Common myeloid progenitor, CD34-positive (primary cell): ENCODE measurements around the gene NAXD.
A peak's percentile ranks its signal among the peaks of the same experiment; 100 is the strongest.

Source experiments
- CTCF ChIA-PET: fragments of 350-600 bp; sonication (Branson Sonifier 250); formaldehyde crosslinking; loops from one replicate; lab custom pipeline; 2021; ENCODE audit warnings: antibody characterized with exemption; lab: Charles Lee
- POLR2A ChIA-PET: fragments of 350-600 bp; sonication (Branson Sonifier 250); formaldehyde crosslinking; loops from one replicate; lab custom pipeline; 2021; ENCODE audit warnings: antibody characterized with exemption; lab: Charles Lee
- DNase-seq, 3 donors: peaks; one replicate each; pipeline versions ENCODE4 v3.0.0 to v3.0.0-alpha.2; 2013
- H3K27ac ChIP-seq, 2 experiments: 1 replicate in 1 of 2; 2 replicates in 1 of 2; pipeline ENCODE4 v1.7.0; 2013; ENCODE audit warnings: inconsistent platforms in 2 of 2, low read length in 2 of 2, mild to moderate bottlenecking in 2 of 2, low read depth in 1 of 2, moderate library complexity in 1 of 2; ENCODE audit not compliant: severe bottlenecking in 2 of 2, insufficient read depth in 1 of 2, poor library complexity in 1 of 2
- H3K27me3 ChIP-seq, 5 experiments: replicated peaks in 2 of 5; 1 replicate in 3 of 5; 2 replicates in 2 of 5; pipeline versions ENCODE4 v1.6.1 to v1.7.0; 2013; ENCODE audit warnings: low read length in 4 of 5, mild to moderate bottlenecking in 2 of 5, moderate library complexity in 2 of 5, inconsistent platforms in 1 of 5; ENCODE audit not compliant: insufficient read depth in 5 of 5, control insufficient read depth in 4 of 5
- H3K36me3 ChIP-seq, 4 experiments: 1 replicate in 2 of 4; 2 replicates in 2 of 4; pipeline versions ENCODE4 v1.6.1 to v1.7.0; 2013; ENCODE audit warnings: low read length in 3 of 4, control low read depth in 1 of 4, mild to moderate bottlenecking in 1 of 4; ENCODE audit not compliant: control insufficient read depth in 4 of 4, insufficient read depth in 4 of 4
- H3K4me1 ChIP-seq, 4 experiments: 1 replicate in 3 of 4; 2 replicates in 1 of 4; pipeline versions ENCODE4 v1.6.1 to v1.7.1; 2013; ENCODE audit warnings: low read length in 3 of 4, mild to moderate bottlenecking in 3 of 4, control low read depth in 1 of 4, inconsistent platforms in 1 of 4, moderate library complexity in 1 of 4; ENCODE audit not compliant: control insufficient read depth in 4 of 4, insufficient read depth in 4 of 4; ENCODE audit errors: control extremely low read depth in 1 of 4
- H3K4me3 ChIP-seq, 7 experiments: 1 replicate in 4 of 7; 2 replicates in 3 of 7; pipeline versions ENCODE4 v1.5.1 to v1.7.0; 2013; ENCODE audit warnings: mild to moderate bottlenecking in 7 of 7, low read length in 6 of 7, moderate library complexity in 6 of 7, inconsistent platforms in 2 of 7, low read depth in 2 of 7, control low read depth in 1 of 7; ENCODE audit not compliant: insufficient read depth in 4 of 7, control insufficient read depth in 1 of 7; ENCODE audit errors: extremely low read depth in 1 of 7
- H3K9me3 ChIP-seq, 5 experiments: 1 replicate in 4 of 5; 2 replicates in 1 of 5; pipeline versions ENCODE4 v1.6.1 to v1.7.1; 2013; ENCODE audit warnings: low read length in 4 of 5, mild to moderate bottlenecking in 2 of 5, inconsistent platforms in 1 of 5, low read depth in 1 of 5, moderate library complexity in 1 of 5; ENCODE audit not compliant: control insufficient read depth in 4 of 5, insufficient read depth in 2 of 5; ENCODE audit errors: control extremely low read depth in 1 of 5
- WGBS: methylation state at CpG from one replicate; pipeline ENCODE4 v1.1.5; 2013; ENCODE audit not compliant: insufficient coverage; 5-methylcytosine and 5-hydroxymethylcytosine counted together

NAXD gene

GRCh38 chr13:110662777-110663443 lies 47.6 kb downstream of the NAXD start:
- Histone ChIP-seq H3K4me1 (peaks cover 0 to 10% (median 3%) of the 10 kb centered on the region in 4 experiments), H3K27me3 (no peaks in the 10 kb centered on the region), H3K27ac (no peak overlapping the region), H3K36me3 (peaks cover 22 to 78% (median 62%) of the 10 kb centered on the region in 4 experiments), H3K4me3 (no peak overlapping the region), H3K9me3 (peaks cover 0 to 31% (median 9%) of the 10 kb centered on the region in 5 experiments)
- ChIA-PET CTCF (interaction anchor here (0.9 to 1.7 kb wide), 2 partner anchors 20 to 49 kb away, joined by 3 to 4 read pairs; no protein-coding TSS in a partner anchor), POLR2A (interaction anchor here (0.7 kb wide), 1 partner anchor 52 kb away, joined by 3 read pairs; no protein-coding TSS in a partner anchor)
- DNase-seq: no peak
- 100% methylated on average over 11 of the region's 16 CpGs for WGBS

GRCh38 chr13:110663491-110663890 lies 48.1 kb downstream of the NAXD start:
- ChIA-PET CTCF (interaction anchor here (0.9 to 1.1 kb wide), 2 partner anchors 14 to 49 kb away, joined by 3 read pairs; no protein-coding TSS in a partner anchor), POLR2A (no interaction called here)
- 75% methylated on average over 4 of the region's 7 CpGs for WGBS
- Histone ChIP-seq H3K4me1 (peaks cover 0 to 6% (median 2%) of the 10 kb centered on the region in 4 experiments), H3K36me3 (peaks cover 22 to 80% (median 64%) of the 10 kb centered on the region in 4 experiments), H3K27ac (no peak overlapping the region), H3K4me3 (no peak overlapping the region), H3K9me3 (peaks cover 0 to 31% (median 9%) of the 10 kb centered on the region in 5 experiments), H3K27me3 (no peaks in the 10 kb centered on the region)
- no peak for DNase-seq

GRCh38 chr13:110664041-110664440 lies 48.7 kb downstream of the NAXD start:
- H3K36me3 ChIP-seq: peaks cover 21 to 82% (median 66%) of the 10 kb centered on the region in 4 experiments
- peaks cover 0 to 29% (median 9%) of the 10 kb centered on the region in 5 experiments for H3K9me3 ChIP-seq
- 95% methylated on average over 7 of the region's 7 CpGs for WGBS
- H3K27me3 ChIP-seq: no peaks in the 10 kb centered on the region
- ChIA-PET CTCF (interaction anchor here (0.9 to 1.1 kb wide), 2 partner anchors 15 to 48 kb away, joined by 3 read pairs; no protein-coding TSS in a partner anchor), POLR2A (no interaction called here)
- no peak for DNase-seq
- H3K4me1 ChIP-seq: peaks cover 0 to 6% (median 0%) of the 10 kb centered on the region in 4 experiments
- no peak overlapping the region for H3K27ac ChIP-seq
- H3K4me3 ChIP-seq: no peak overlapping the region

GRCh38 chr13:110664673-110665072 lies 49.3 kb downstream of the NAXD start:
- WGBS: 100% methylated on average over 10 of the region's 11 CpGs
- POLR2A ChIA-PET: no interaction called here
- Histone ChIP-seq H3K36me3 (peaks cover 21 to 83% (median 67%) of the 10 kb centered on the region in 4 experiments), H3K9me3 (peaks cover 0 to 26% (median 9%) of the 10 kb centered on the region in 5 experiments), H3K4me1 (peaks cover 0 to 6% (median 0%) of the 10 kb centered on the region in 4 experiments), H3K27ac (no peak overlapping the region), H3K4me3 (peak overlapping the region in 1 of 7 experiments; percentile 15), H3K27me3 (no peaks in the 10 kb centered on the region)
- no peak for DNase-seq
- CTCF ChIA-PET: interaction anchor here (0.8 to 1.1 kb wide), 3 partner anchors 16 to 259 kb away, joined by 3 read pairs; no protein-coding TSS in a partner anchor

- no peak overlapping the region for H3K27ac ChIP-seq
- 92% methylated on average over 22 of the region's 23 CpGs for WGBS
- POLR2A ChIA-PET: no interaction called here
- H3K36me3 ChIP-seq: peaks cover 19 to 83% (median 68%) of the 10 kb centered on the region in 4 experiments
- H3K4me3 ChIP-seq: no peak overlapping the region
- H3K4me1 ChIP-seq: peaks cover 0 to 6% (median 0%) of the 10 kb centered on the region in 4 experiments
- DNase-seq: no peak
- no peaks in the 10 kb centered on the region for H3K27me3 ChIP-seq
- CTCF ChIA-PET: interaction anchor here (0.8 to 1.0 kb wide), 2 partner anchors 16 to 258 kb away, joined by 3 read pairs; no protein-coding TSS in a partner anchor
- peaks cover 0 to 23% (median 9%) of the 10 kb centered on the region in 5 experiments for H3K9me3 ChIP-seq
These were observed 50.3 kb downstream of the NAXD start for GRCh38 chr13:110665491-110666254.

GRCh38 chr13:110666255-110666533 lies 50.8 kb downstream of the NAXD start:
- no peaks in the 10 kb centered on the region for H3K27me3 ChIP-seq
- H3K9me3 ChIP-seq: peaks cover 0 to 19% (median 4%) of the 10 kb centered on the region in 5 experiments
- H3K27ac ChIP-seq: no peak overlapping the region
- POLR2A ChIA-PET: no interaction called here
- peaks cover 17 to 82% (median 65%) of the 10 kb centered on the region in 4 experiments for H3K36me3 ChIP-seq
- no peak for DNase-seq
- 90% methylated on average over 7 of the region's 8 CpGs for WGBS
- no peak overlapping the region for H3K4me3 ChIP-seq
- H3K4me1 ChIP-seq: peaks cover 0 to 6% (median 0%) of the 10 kb centered on the region in 4 experiments
- CTCF ChIA-PET: interaction anchor here (1.0 kb wide), 1 partner anchor 20 kb away, joined by 3 read pairs; no protein-coding TSS in a partner anchor
